GM23338 (cell line): ENCODE results near the gene NAP1L4. TPM values are rescaled to one million over a fixed set of nuclear protein-coding genes. Genes with fewer than 3 reads are reported as not detected.

Experiments
- ATAC-seq: fragments of 200-7000 bp; cut with Tn5 transposase; 3 replicates; pipeline ENCODE4 v1.9.1; 2020
- DNase-seq: peaks from one replicate; pipeline ENCODE4 v3.0.0-alpha.2; 2015; ENCODE audit warnings: low spot score
- H2AFZ ChIP-seq: fragments of 200-600 bp; sonication (generic); 2 replicates; pipeline ENCODE4 v1.8.0; 2016; ENCODE audit warnings: antibody characterized with exemption, mild to moderate bottlenecking, moderate library complexity
- H3F3A ChIP-seq: fragments of 200-600 bp; sonication (generic); replicated peaks from 2 replicates; pipeline ENCODE4 v1.8.0; 2017; ENCODE audit warnings: antibody characterized with exemption, mixed run types, low read depth
- H3K27ac ChIP-seq: fragments of 200-600 bp; sonication (generic); 2 replicates; pipeline ENCODE4 v1.6.1; 2016; ENCODE audit warnings: low read depth
- H3K27me3 ChIP-seq: fragments of 200-600 bp; sonication (generic); 2 replicates; pipeline ENCODE4 v1.8.0; 2016; ENCODE audit warnings: mild to moderate bottlenecking, mixed run types, moderate library complexity; ENCODE audit not compliant: insufficient read depth
- H3K36me3 ChIP-seq: fragments of 200-600 bp; sonication (generic); 2 replicates; pipeline ENCODE4 v1.8.0; 2016; ENCODE audit warnings: mild to moderate bottlenecking; ENCODE audit not compliant: insufficient read depth
- H3K4me1 ChIP-seq: fragments of 200-600 bp; sonication (generic); 2 replicates; pipeline ENCODE4 v1.8.0; 2016; ENCODE audit warnings: mild to moderate bottlenecking, moderate library complexity; ENCODE audit not compliant: insufficient read depth
- H3K4me2 ChIP-seq: fragments of 200-600 bp; sonication (generic); 2 replicates; pipeline ENCODE4 v1.7.1; 2017; ENCODE audit warnings: mixed run types
- H3K4me3 ChIP-seq: fragments of 200-600 bp; sonication (generic); 2 replicates; pipeline ENCODE4 v1.6.1; 2016; ENCODE audit warnings: mixed run types
- H3K79me2 ChIP-seq: fragments of 200-600 bp; sonication (generic); replicated peaks from 2 replicates; pipeline ENCODE4 v1.8.0; 2017; ENCODE audit warnings: mild to moderate bottlenecking; ENCODE audit not compliant: insufficient read depth
- H3K9me2 ChIP-seq: fragments of 200-600 bp; sonication (generic); 2 replicates; pipeline ENCODE4 v1.8.0; 2017; ENCODE audit not compliant: insufficient read depth
- H4K20me1 ChIP-seq: fragments of 200-600 bp; sonication (generic); replicated peaks from 2 replicates; pipeline ENCODE4 v1.8.0; 2017; ENCODE audit warnings: mild to moderate bottlenecking; ENCODE audit not compliant: insufficient read depth
- H3K27ac Mint-ChIP-seq: 2 replicates; pipeline ENCODE4 v1.8.0; 2020; ENCODE audit warnings: inconsistent platforms, mild to moderate bottlenecking, moderate library complexity, mixed read lengths
- H3K27me3 Mint-ChIP-seq: 3 replicates; pipeline ENCODE4 v1.8.0; 2022; ENCODE audit warnings: low read depth, mild to moderate bottlenecking, moderate library complexity, mixed read lengths, inconsistent platforms; ENCODE audit not compliant: insufficient read depth, poor library complexity
- H3K36me3 Mint-ChIP-seq: 3 replicates; pipeline ENCODE4 v1.8.0; 2021; ENCODE audit warnings: low read depth, mild to moderate bottlenecking, inconsistent platforms, moderate library complexity, mixed read lengths
- H3K4me1 Mint-ChIP-seq: 3 replicates; pipeline ENCODE4 v1.8.0; 2020; ENCODE audit warnings: mild to moderate bottlenecking, inconsistent platforms, mixed read lengths
- H3K4me3 Mint-ChIP-seq: 3 replicates; pipeline ENCODE4 v1.8.0; 2021; ENCODE audit warnings: moderate library complexity, mild to moderate bottlenecking, inconsistent platforms, mixed read lengths
- H3K9me3 Mint-ChIP-seq: 3 replicates; pipeline ENCODE4 v1.8.0; 2020; ENCODE audit warnings: moderate library complexity, mild to moderate bottlenecking, inconsistent platforms, mixed read lengths
- CREB1 ChIP-seq: fragments of 250-450 bp; sonication (Bioruptor Pico); IDR thresholded peaks from 2 replicates; pipeline ENCODE4 v1.5.0; 2020; ENCODE audit warnings: low read depth, mild to moderate bottlenecking, moderate library complexity
- CTCF ChIP-seq, 2 experiments: fragments of 200-600 bp in 1 of 2; sonication (generic) in 1 of 2; conservative IDR thresholded peaks; 2 replicates each; pipeline versions ENCODE4 v1.5.1 to v1.6.1; 2016 to 2017; ENCODE audit warnings: antibody characterized with exemption in 2 of 2, low read depth in 2 of 2, mild to moderate bottlenecking in 2 of 2, moderate library complexity in 1 of 2
- ETS1 ChIP-seq: IDR thresholded peaks from 2 replicates; pipeline ENCODE4 v1.6.1; 2016; ENCODE audit warnings: antibody characterized with exemption
- EZH2 ChIP-seq: fragments of 200-600 bp; sonication (generic); IDR thresholded peaks from one replicate; pipeline ENCODE4 v1.8.0; 2017; ENCODE audit warnings: antibody characterized with exemption, mild to moderate bottlenecking, low read depth; ENCODE audit not compliant: unreplicated experiment
- EZH2phosphoT487 ChIP-seq: fragments of 200-600 bp; sonication (generic); IDR thresholded peaks from one replicate; pipeline ENCODE4 v1.8.1; 2018; ENCODE audit warnings: antibody characterized with exemption; ENCODE audit not compliant: unreplicated experiment
- JUNB ChIP-seq: IDR thresholded peaks from one replicate; pipeline ENCODE4 v1.6.1; 2016; ENCODE audit warnings: antibody characterized with exemption; ENCODE audit not compliant: unreplicated experiment
- NANOG ChIP-seq: IDR thresholded peaks from 2 replicates; pipeline ENCODE4 v1.6.1; 2016; ENCODE audit warnings: antibody characterized with exemption, borderline replicate concordance
- POLR2AphosphoS5 ChIP-seq: IDR thresholded peaks from 2 replicates; pipeline ENCODE4 v1.6.1; 2016; ENCODE audit warnings: antibody characterized with exemption, low read depth
- REST ChIP-seq: IDR thresholded peaks from one replicate; pipeline ENCODE4 v1.6.1; 2018; ENCODE audit warnings: antibody characterized with exemption; ENCODE audit not compliant: unreplicated experiment
- STAT1 ChIP-seq: IDR thresholded peaks from one replicate; pipeline ENCODE4 v1.6.1; 2016; ENCODE audit warnings: antibody characterized with exemption; ENCODE audit not compliant: unreplicated experiment
- ZNF114 ChIP-seq: fragments of 250-450 bp; sonication (Bioruptor Pico); IDR thresholded peaks from 2 replicates; pipeline ENCODE4 v1.5.0; 2020; ENCODE audit warnings: mild to moderate bottlenecking, moderate library complexity
- ZNF331 ChIP-seq: fragments of 250-450 bp; sonication (Bioruptor Pico); IDR thresholded peaks from 2 replicates; pipeline ENCODE4 v1.5.0; 2020; ENCODE audit warnings: low read depth, mild to moderate bottlenecking, moderate library complexity
- ZNF462 ChIP-seq: fragments of 250-450 bp; sonication (Bioruptor Pico); IDR thresholded peaks from 2 replicates; pipeline ENCODE4 v1.5.0; 2020; ENCODE audit warnings: mild to moderate bottlenecking, moderate library complexity
- polyA plus RNA-seq: library from polyadenylated mRNA; unstranded; fragments of >200 nt; fragmentation: Nextera tagmentation; extraction: Ambion mirVana; gene quantifications from 2 replicates; pipeline ENCODE4 v1.2.1, GENCODE V29; 2016
- total RNA-seq: library from RNA; depleted of rRNA; stranded (reverse); fragments of >200 nt; shearing (Covaris generic); gene quantifications from 2 replicates; pipeline ENCODE4 v1.2.3, GENCODE V29; 2014

Gene NAP1L4
- total and polyA plus RNA-seq, 2 experiments from 2014 or later, result 181 to 189 TPM

GRCh38 chr11:2915473-2915872 lies 76.7 kb downstream of the NAP1L4 start:
- TF ChIP-seq CREB1 (no peak), STAT1 (no peak), POLR2AphosphoS5 (no peak), ZNF331 (no peak), EZH2 (no peak), ZNF114 (CRISPR knock-in tag) (no peak), NANOG (no peak), CTCF (conservative IDR thresholded peaks at IDR 0.05; ENCODE audit: low read depth in 2 of 2) (no peak), JUNB (no peak), EZH2phosphoT487 (no peak), ETS1 (no peak), REST (no peak), ZNF462 (no peak)
- Histone ChIP-seq H3F3A (no peaks in the 10 kb centered on the region), H3K27ac (no peak overlapping the region), H3K4me2 (no peak overlapping the region), H3K9me2 (no peaks in the 10 kb centered on the region), H3K27me3 (no peaks in the 10 kb centered on the region), H3K4me1 (no peaks in the 10 kb centered on the region), H3K79me2 (no peaks in the 10 kb centered on the region), H3K4me3 (no peak overlapping the region), H2AFZ (no peak overlapping the region), H3K36me3 (no peaks in the 10 kb centered on the region), H4K20me1 (no peaks in the 10 kb centered on the region)
- DNase-seq (no peak), ATAC-seq (no peak)
- peaks cover 13% of the 10 kb centered on the region for H3K27me3 Mint-ChIP-seq
- no peak overlapping the region for H3K4me3 Mint-ChIP-seq
- no peak overlapping the region for H3K27ac Mint-ChIP-seq
- no peaks in the 10 kb centered on the region for H3K36me3 Mint-ChIP-seq
- H3K9me3 Mint-ChIP-seq, result no peaks in the 10 kb centered on the region
- H3K4me1 Mint-ChIP-seq, result peaks cover 17% of the 10 kb centered on the region
